Gastrocnemius medialis (tissue), 4 donors: ENCODE data around the gene CCL18. TPM values are rescaled to one million over a fixed set of nuclear protein-coding genes. Genes with fewer than 3 reads are reported as not detected.

ENCODE experiments used
- ATAC-seq, 2 donors: fragments of 150-250 bp; one replicate each; pipeline ENCODE4 v1.9.1; 2016
- DNase-seq, 2 donors: peaks; one replicate each; pipeline ENCODE4 v3.0.0-alpha.2; 2019
- H3K27ac ChIP-seq, 4 donors: fragments of 200-600 bp; sonication (generic); 1 replicate in 1 of 4; 2 replicates in 3 of 4; pipeline ENCODE4 v1.5.1; 2016 to 2018; ENCODE audit warnings: mild to moderate bottlenecking in 2 of 4, moderate library complexity in 1 of 4
- H3K27me3 ChIP-seq, 3 donors: fragments of 200-600 bp; sonication (generic) in 2 of 3; 1 replicate in 1 of 3; 2 replicates in 2 of 3; pipeline versions ENCODE4 v1.5.1 to v1.6.0; 2016 to 2019; ENCODE audit warnings: mild to moderate bottlenecking in 1 of 3, moderate library complexity in 1 of 3
- H3K36me3 ChIP-seq, 2 donors: fragments of 200-600 bp; sonication (generic) in 1 of 2; one replicate each; pipeline ENCODE4 v1.5.1; 2017 to 2018
- H3K4me1 ChIP-seq, 2 donors: fragments of 200-600 bp; sonication (generic) in 1 of 2; one replicate each; pipeline ENCODE4 v1.5.1; 2016 to 2017; ENCODE audit warnings: mild to moderate bottlenecking in 2 of 2
- H3K4me3 ChIP-seq, 4 donors: fragments of 200-600 bp; sonication (generic) in 3 of 4; 1 replicate in 1 of 4; 2 replicates in 3 of 4; pipeline ENCODE4 v1.5.1; 2016 to 2019; ENCODE audit warnings: mild to moderate bottlenecking in 2 of 4
- H3K9me3 ChIP-seq, 3 donors: fragments of 200-600 bp; sonication (generic) in 2 of 3; 1 replicate in 1 of 3; 2 replicates in 2 of 3; pipeline ENCODE4 v1.5.1; 2016 to 2019
- POLR2A ChIP-seq, 2 donors: fragments of 450-650 bp; IDR thresholded peaks; one replicate each; pipeline ENCODE4 v1.6.1; 2017; ENCODE audit warnings: antibody characterized with exemption in 2 of 2, mild to moderate bottlenecking in 2 of 2, moderate library complexity in 2 of 2
- in situ Hi-C, 4 donors: fragments of 200-750 bp; cut with MboI; loops; one replicate each; pipeline versions ENCODE4 v1.15.0 to v1.8.0; 2017; ENCODE audit warnings: low sequenced_read_pairs in 4 of 4
- intact Hi-C: fragments of 100-400 bp; cut with DNase I; formaldehyde crosslinking; loops from one replicate; pipeline ENCODE4 v1.15.1; 2023; ENCODE audit warnings: low total_unique reads
- total RNA-seq, 4 donors: library from RNA; depleted of rRNA; stranded (reverse); fragments of >200 nt; gene quantifications; one replicate each; pipeline versions ENCODE4 v1.1.0 to v1.2.3, GENCODE V29; 2016
- TF ChIP-seq, protein P1 (sequence below), 5 experiments: fragments of 450-650 bp in 3 of 5; fragments of 200-600 bp in 2 of 5; sonication (generic) in 2 of 5; IDR thresholded peaks in 4 of 5; conservative IDR thresholded peaks in 1 of 5; 1 replicate in 4 of 5; 2 replicates in 1 of 5; pipeline ENCODE4 v1.5.1; 2016 to 2019; ENCODE audit warnings: antibody characterized with exemption in 5 of 5, mild to moderate bottlenecking in 3 of 5, moderate library complexity in 3 of 5

CCL18 gene
- total RNA-seq, 4 donors from 2014 or later = 0.71 to 4.1 TPM; not detected in 2

- in situ Hi-C loops (no loop called here), intact Hi-C loops (no loop called here)
- Histone ChIP-seq H3K4me1 (no peaks in the 10 kb centered on the region), H3K9me3 (no peaks in the 10 kb centered on the region), H3K36me3 (no peaks in the 10 kb centered on the region), H3K27me3 (no peaks in the 10 kb centered on the region), H3K4me3 (no peak overlapping the region), H3K27ac (no peak overlapping the region)
- ATAC-seq (no peak), DNase-seq (no peak)
- TF ChIP-seq, protein P1, sequence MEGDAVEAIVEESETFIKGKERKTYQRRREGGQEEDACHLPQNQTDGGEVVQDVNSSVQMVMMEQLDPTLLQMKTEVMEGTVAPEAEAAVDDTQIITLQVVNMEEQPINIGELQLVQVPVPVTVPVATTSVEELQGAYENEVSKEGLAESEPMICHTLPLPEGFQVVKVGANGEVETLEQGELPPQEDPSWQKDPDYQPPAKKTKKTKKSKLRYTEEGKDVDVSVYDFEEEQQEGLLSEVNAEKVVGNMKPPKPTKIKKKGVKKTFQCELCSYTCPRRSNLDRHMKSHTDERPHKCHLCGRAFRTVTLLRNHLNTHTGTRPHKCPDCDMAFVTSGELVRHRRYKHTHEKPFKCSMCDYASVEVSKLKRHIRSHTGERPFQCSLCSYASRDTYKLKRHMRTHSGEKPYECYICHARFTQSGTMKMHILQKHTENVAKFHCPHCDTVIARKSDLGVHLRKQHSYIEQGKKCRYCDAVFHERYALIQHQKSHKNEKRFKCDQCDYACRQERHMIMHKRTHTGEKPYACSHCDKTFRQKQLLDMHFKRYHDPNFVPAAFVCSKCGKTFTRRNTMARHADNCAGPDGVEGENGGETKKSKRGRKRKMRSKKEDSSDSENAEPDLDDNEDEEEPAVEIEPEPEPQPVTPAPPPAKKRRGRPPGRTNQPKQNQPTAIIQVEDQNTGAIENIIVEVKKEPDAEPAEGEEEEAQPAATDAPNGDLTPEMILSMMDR (IDR thresholded peaks at IDR 0.05 in 4 of 5, conservative IDR thresholded peaks at IDR 0.05 in 1 of 5) = no peak
- TF ChIP-seq POLR2A (IDR thresholded peaks at IDR 0.05) = no peak
Measured at GRCh38 chr17:36069136-36069535, 5.1 kb downstream of the CCL18 start.

DNA sequence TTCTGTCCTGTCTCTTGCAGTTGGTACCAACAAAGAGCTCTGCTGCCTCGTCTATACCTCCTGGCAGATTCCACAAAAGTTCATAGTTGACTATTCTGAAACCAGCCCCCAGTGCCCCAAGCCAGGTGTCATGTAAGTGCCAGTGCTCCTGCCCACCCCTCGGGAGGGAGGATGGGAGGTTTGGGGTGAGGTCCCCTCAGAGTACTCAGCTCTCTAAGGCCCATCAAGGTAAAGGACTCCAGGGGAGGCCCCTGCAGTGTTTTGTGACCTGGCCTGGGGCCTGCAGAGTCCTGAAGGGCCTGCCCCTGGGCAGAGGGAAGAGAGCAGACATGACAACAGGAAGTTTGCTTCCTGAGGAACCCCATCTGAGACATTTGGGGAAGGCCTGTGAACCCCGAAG is 6.4 kb downstream of the CCL18 start:
- H3K27ac ChIP-seq = no peak overlapping the region
- in situ Hi-C loops (no loop called here), intact Hi-C loops (loop anchor here (5.0 kb wide), 1 partner anchor 98 kb away; no protein-coding TSS in a partner anchor)
- H3K4me3 ChIP-seq = no peak overlapping the region
- H3K27me3 ChIP-seq = no peaks in the 10 kb centered on the region
- no peaks in the 10 kb centered on the region for H3K9me3 ChIP-seq
- no peaks in the 10 kb centered on the region for H3K36me3 ChIP-seq
- no peaks in the 10 kb centered on the region for H3K4me1 ChIP-seq
- DNase-seq = no peak
- ATAC-seq = no peak
- no peak for TF ChIP-seq POLR2A (IDR thresholded peaks at IDR 0.05)
- TF ChIP-seq, protein P1 (IDR thresholded peaks at IDR 0.05 in 4 of 5, conservative IDR thresholded peaks at IDR 0.05 in 1 of 5) = no peak

GRCh38 chr17:36071751-36072150 is 7.7 kb downstream of the CCL18 start:
- no peak for DNase-seq
- H3K27ac ChIP-seq = no peak overlapping the region
- no peaks in the 10 kb centered on the region for H3K4me1 ChIP-seq
- in situ Hi-C loops = no loop called here
- intact Hi-C loops = loop anchor here (5.0 kb wide), 1 partner anchor 99 kb away; no protein-coding TSS in a partner anchor
- no peaks in the 10 kb centered on the region for H3K36me3 ChIP-seq
- no peaks in the 10 kb centered on the region for H3K27me3 ChIP-seq
- no peak for ATAC-seq
- H3K9me3 ChIP-seq = no peaks in the 10 kb centered on the region
- no peak for TF ChIP-seq POLR2A (IDR thresholded peaks at IDR 0.05)
- TF ChIP-seq, protein P1 (IDR thresholded peaks at IDR 0.05 in 4 of 5, conservative IDR thresholded peaks at IDR 0.05 in 1 of 5) = no peak
- H3K4me3 ChIP-seq = no peak overlapping the region

- Histone ChIP-seq H3K4me3 (no peak overlapping the region), H3K4me1 (no peaks in the 10 kb centered on the region), H3K27me3 (no peaks in the 10 kb centered on the region), H3K27ac (no peak overlapping the region), H3K9me3 (no peaks in the 10 kb centered on the region), H3K36me3 (no peaks in the 10 kb centered on the region)
- no peak for TF ChIP-seq POLR2A (IDR thresholded peaks at IDR 0.05)
- TF ChIP-seq, protein P1 (IDR thresholded peaks at IDR 0.05 in 4 of 5, conservative IDR thresholded peaks at IDR 0.05 in 1 of 5) = peak in 3 of 5 experiments; percentile 34 to 57 (median 45)
- ATAC-seq (no peak), DNase-seq (no peak)
- in situ Hi-C loops = no loop called here
- intact Hi-C loops = loop anchor here (5.0 kb wide), 1 partner anchor 100 kb away; no protein-coding TSS in a partner anchor
Measured at GRCh38 chr17:36072431-36073121, 8.5 kb downstream of the CCL18 start.
